Smooth muscle cell (in vitro differentiated cells): ENCODE data around the gene RSPO1. TPM values are rescaled to one million over a fixed set of nuclear protein-coding genes. Genes with fewer than 3 reads are reported as not detected.

Source experiments
- DNase-seq: peaks from one replicate; lab custom pipeline; 2025; ENCODE audit not compliant: unreplicated experiment; lab: John Stamatoyannopoulos, UW
- H2AFZ ChIP-seq: fragments of 200-600 bp; sonication (generic); 2 replicates; pipeline ENCODE4 v1.6.0; 2016; ENCODE audit warnings: antibody characterized with exemption, low read depth, mild to moderate bottlenecking
- H3F3A ChIP-seq: fragments of 200-600 bp; sonication (generic); 2 replicates; pipeline ENCODE4 v1.6.0; 2017; ENCODE audit warnings: antibody characterized with exemption, low read depth
- H3K27ac ChIP-seq: fragments of 200-600 bp; sonication (generic); 2 replicates; pipeline ENCODE4 v1.5.1; 2016; ENCODE audit warnings: low read depth, mild to moderate bottlenecking
- H3K27me3 ChIP-seq: fragments of 200-600 bp; sonication (generic); 2 replicates; pipeline ENCODE4 v1.6.1; 2016; ENCODE audit warnings: low read depth, mild to moderate bottlenecking
- H3K36me3 ChIP-seq: fragments of 200-600 bp; sonication (generic); 2 replicates; pipeline ENCODE4 v1.5.1; 2016; ENCODE audit warnings: low read depth
- H3K4me1 ChIP-seq: fragments of 200-600 bp; sonication (generic); 2 replicates; pipeline ENCODE4 v1.5.1; 2016; ENCODE audit warnings: low read depth
- H3K4me2 ChIP-seq: fragments of 200-600 bp; sonication (generic); 2 replicates; pipeline ENCODE4 v1.6.0; 2016; ENCODE audit warnings: mild to moderate bottlenecking
- H3K4me3 ChIP-seq: fragments of 200-600 bp; sonication (generic); 2 replicates; pipeline ENCODE4 v1.5.1; 2016; ENCODE audit warnings: mild to moderate bottlenecking
- H3K79me2 ChIP-seq: fragments of 200-600 bp; sonication (generic); 2 replicates; pipeline ENCODE4 v1.6.0; 2016; ENCODE audit warnings: low read depth, mild to moderate bottlenecking
- H3K9ac ChIP-seq: fragments of 200-600 bp; sonication (generic); 2 replicates; pipeline ENCODE4 v1.6.0; 2016; ENCODE audit warnings: low read depth
- H3K9me3 ChIP-seq: fragments of 200-600 bp; sonication (generic); replicated peaks from 2 replicates; pipeline ENCODE4 v1.5.1; 2016; ENCODE audit warnings: low read depth
- H4K20me1 ChIP-seq: fragments of 200-600 bp; sonication (generic); 2 replicates; pipeline ENCODE4 v1.6.0; 2016; ENCODE audit warnings: low read depth
- WGBS: methylation state at CpG from one replicate; pipeline ENCODE4 v1.1.7; 2016; ENCODE audit warnings: low lambda C conversion rate; 5-methylcytosine and 5-hydroxymethylcytosine counted together
- polyA plus RNA-seq: library from polyadenylated mRNA; unstranded; fragments of >200 nt; fragmentation: Nextera tagmentation; extraction: Ambion mirVana; gene quantifications from 2 replicates; pipeline ENCODE4 v1.2.1, GENCODE V29; 2016
- total RNA-seq: library from RNA; depleted of rRNA; stranded (reverse); fragments of >200 nt; gene quantifications from 2 replicates; pipeline ENCODE4 v1.2.3, GENCODE V29; 2014
- TF ChIP-seq, protein P1 (sequence below): fragments of 200-600 bp; sonication (generic); IDR thresholded peaks from 2 replicates; pipeline ENCODE4 v1.5.1; 2017; ENCODE audit warnings: borderline replicate concordance, mild to moderate bottlenecking, antibody characterized with exemption; ENCODE audit not compliant: insufficient read depth, poor library complexity, severe bottlenecking

Gene RSPO1
- total and polyA plus RNA-seq, 2 experiments from 2014 or later = not detected

DNA sequence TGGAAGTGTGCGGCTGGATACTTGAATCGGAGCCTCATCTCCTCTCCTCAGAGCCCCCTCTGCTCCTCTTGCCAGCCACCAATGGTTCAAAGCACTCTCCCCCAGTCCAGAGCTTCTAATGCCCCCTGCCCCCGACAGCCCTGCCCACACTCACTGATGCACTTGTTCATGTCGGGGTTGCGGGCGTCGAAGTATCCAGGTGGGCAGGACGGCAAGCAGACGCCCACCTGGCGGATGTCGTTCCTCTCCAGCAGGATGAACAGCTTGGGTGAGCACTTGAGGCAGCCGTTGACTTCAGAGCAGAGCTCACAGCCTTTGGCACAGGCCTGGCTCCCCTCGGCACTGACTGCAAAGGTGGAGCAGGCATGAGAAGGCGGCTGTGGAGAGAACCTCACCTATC lies 18.4 kb downstream of the RSPO1 start:
- Histone ChIP-seq H3K4me3 (no peak overlapping the region), H3K79me2 (no peaks in the 10 kb centered on the region), H3K36me3 (no peaks in the 10 kb centered on the region), H3F3A (no peaks in the 10 kb centered on the region), H3K4me2 (no peak overlapping the region), H3K4me1 (no peaks in the 10 kb centered on the region), H2AFZ (no peak overlapping the region), H3K9ac (no peak overlapping the region), H3K27ac (no peak overlapping the region), H4K20me1 (no peaks in the 10 kb centered on the region), H3K27me3 (peaks cover 79% of the 10 kb centered on the region), H3K9me3 (no peaks in the 10 kb centered on the region)
- 84% methylated on average over 14 of the region's 14 CpGs for WGBS
- TF ChIP-seq, protein P1, sequence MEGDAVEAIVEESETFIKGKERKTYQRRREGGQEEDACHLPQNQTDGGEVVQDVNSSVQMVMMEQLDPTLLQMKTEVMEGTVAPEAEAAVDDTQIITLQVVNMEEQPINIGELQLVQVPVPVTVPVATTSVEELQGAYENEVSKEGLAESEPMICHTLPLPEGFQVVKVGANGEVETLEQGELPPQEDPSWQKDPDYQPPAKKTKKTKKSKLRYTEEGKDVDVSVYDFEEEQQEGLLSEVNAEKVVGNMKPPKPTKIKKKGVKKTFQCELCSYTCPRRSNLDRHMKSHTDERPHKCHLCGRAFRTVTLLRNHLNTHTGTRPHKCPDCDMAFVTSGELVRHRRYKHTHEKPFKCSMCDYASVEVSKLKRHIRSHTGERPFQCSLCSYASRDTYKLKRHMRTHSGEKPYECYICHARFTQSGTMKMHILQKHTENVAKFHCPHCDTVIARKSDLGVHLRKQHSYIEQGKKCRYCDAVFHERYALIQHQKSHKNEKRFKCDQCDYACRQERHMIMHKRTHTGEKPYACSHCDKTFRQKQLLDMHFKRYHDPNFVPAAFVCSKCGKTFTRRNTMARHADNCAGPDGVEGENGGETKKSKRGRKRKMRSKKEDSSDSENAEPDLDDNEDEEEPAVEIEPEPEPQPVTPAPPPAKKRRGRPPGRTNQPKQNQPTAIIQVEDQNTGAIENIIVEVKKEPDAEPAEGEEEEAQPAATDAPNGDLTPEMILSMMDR = no peak
- DNase-seq = no peak

DNA sequence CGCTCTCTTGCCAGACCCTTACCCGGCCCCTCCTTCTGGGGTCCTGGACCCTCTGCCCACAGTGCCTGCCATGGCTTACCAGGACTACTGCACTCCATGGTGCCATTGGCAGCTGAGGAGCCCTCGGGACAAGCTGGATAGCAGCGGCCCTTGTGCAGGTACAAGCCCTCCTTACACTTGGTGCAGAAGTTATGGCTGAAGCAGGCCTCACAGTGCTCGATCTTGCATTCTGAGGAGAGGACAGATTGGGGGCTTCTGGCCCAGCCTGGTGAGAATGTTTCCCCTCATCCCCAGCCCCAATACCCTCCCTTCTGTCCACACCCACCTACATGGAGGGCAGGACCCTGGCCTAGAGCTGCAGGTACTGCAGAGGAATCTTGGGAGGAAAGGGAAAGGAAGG lies 20.6 kb downstream of the RSPO1 start:
- DNase-seq = no peak
- no peak overlapping the region for H3K9ac ChIP-seq
- no peak overlapping the region for H3K4me3 ChIP-seq
- WGBS = 85% methylated on average over 5 of the region's 5 CpGs
- H3K4me1 ChIP-seq = no peaks in the 10 kb centered on the region
- H3K27me3 ChIP-seq = peaks cover 82% of the 10 kb centered on the region
- H3K27ac ChIP-seq = no peak overlapping the region
- H2AFZ ChIP-seq = no peak overlapping the region
- no peak overlapping the region for H3K4me2 ChIP-seq
- no peaks in the 10 kb centered on the region for H3K79me2 ChIP-seq
- H4K20me1 ChIP-seq = no peaks in the 10 kb centered on the region
- no peaks in the 10 kb centered on the region for H3K9me3 ChIP-seq
- TF ChIP-seq, protein P1 = no peak
- no peaks in the 10 kb centered on the region for H3K36me3 ChIP-seq
- H3F3A ChIP-seq = no peaks in the 10 kb centered on the region

- TF ChIP-seq, protein P1 = no peak
- Histone ChIP-seq H3K4me2 (no peak overlapping the region), H2AFZ (no peak overlapping the region), H3K79me2 (no peaks in the 10 kb centered on the region), H3K4me1 (no peaks in the 10 kb centered on the region), H3K9ac (no peak overlapping the region), H3K36me3 (no peaks in the 10 kb centered on the region), H4K20me1 (no peaks in the 10 kb centered on the region), H3K4me3 (no peak overlapping the region), H3F3A (no peaks in the 10 kb centered on the region), H3K9me3 (no peaks in the 10 kb centered on the region), H3K27ac (no peak overlapping the region), H3K27me3 (peaks cover 85% of the 10 kb centered on the region)
- DNase-seq = no peak
- WGBS = 73% methylated on average over 4 of the region's 4 CpGs
These were observed 22.5 kb downstream of the RSPO1 start for GRCh38 chr1:37612186-37612585.

DNA sequence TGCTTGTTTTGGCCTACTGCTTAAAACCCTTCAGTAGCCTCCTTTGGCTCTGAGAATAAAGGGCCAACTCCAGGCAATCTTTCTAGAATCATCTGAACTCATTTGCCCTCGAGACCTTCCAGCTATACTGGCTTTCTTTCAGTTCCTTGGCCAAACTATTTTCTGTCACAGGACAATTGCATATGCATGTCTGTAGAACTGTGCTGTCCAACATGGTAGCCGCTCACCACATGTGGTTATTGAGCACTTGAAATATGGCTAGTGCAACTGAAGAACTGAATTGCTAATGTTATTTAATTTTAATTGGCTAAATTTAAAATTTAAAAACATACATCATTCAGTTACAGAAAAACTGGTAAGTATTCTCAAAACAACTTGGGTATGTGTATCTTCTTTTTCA lies 24.7 kb downstream of the RSPO1 start:
- H3K9me3 ChIP-seq = no peaks in the 10 kb centered on the region
- no peak overlapping the region for H2AFZ ChIP-seq
- no peak overlapping the region for H3K4me2 ChIP-seq
- H3K27me3 ChIP-seq = peaks cover 78% of the 10 kb centered on the region
- H3K79me2 ChIP-seq = no peaks in the 10 kb centered on the region
- no peak overlapping the region for H3K4me3 ChIP-seq
- no peaks in the 10 kb centered on the region for H4K20me1 ChIP-seq
- no peak for DNase-seq
- H3K9ac ChIP-seq = no peak overlapping the region
- WGBS = 82% methylated on average over 2 of the region's 2 CpGs
- no peaks in the 10 kb centered on the region for H3K4me1 ChIP-seq
- no peaks in the 10 kb centered on the region for H3K36me3 ChIP-seq
- H3F3A ChIP-seq = no peaks in the 10 kb centered on the region
- H3K27ac ChIP-seq = no peak overlapping the region
- TF ChIP-seq, protein P1 = no peak
